ENCODE measurements around the gene KLHL35. TPM values are rescaled to one million over a fixed set of nuclear protein-coding genes. Genes with fewer than 3 reads are reported as not detected.

KLHL35 gene
- total RNA-seq, 4 donors from 2014 or later = 0.17 to 0.42 (median 0.29) TPM; not detected in 1

- H3K4me1 ChIP-seq = peaks cover 7 to 10% (median 8%) of the 10 kb centered on the region in 4 donors
- H3K27ac ChIP-seq (replicated peaks in 1 of 4) = no peak overlapping the region
- intact Hi-C loops (cut with DNase I) = loop anchor here (5.0 kb wide), 2 partner anchors 52 to 142 kb away; no protein-coding TSS in a partner anchor
- H3K36me3 ChIP-seq = no peaks in the 10 kb centered on the region
- no peaks in the 10 kb centered on the region for H3K27me3 ChIP-seq
- H3K9me3 ChIP-seq = no peaks in the 10 kb centered on the region
- no peak for TF ChIP-seq POLR2A (IDR thresholded peaks at IDR 0.05; ENCODE audit: low read depth)
- TF ChIP-seq EP300 (IDR thresholded peaks at IDR 0.05) = no peak
- no peak for TF ChIP-seq POLR2AphosphoS5 (IDR thresholded peaks at IDR 0.05)
- TF ChIP-seq CTCF (IDR thresholded peaks at IDR 0.05) = no peak
- no peak overlapping the region for H3K4me3 ChIP-seq
- no peak for DNase-seq (ENCODE audit: extremely low spot score)
- whole genome bisulfite sequencing = 95% methylated on average over 7 of the region's 7 CpGs
Measured at GRCh38 chr11:75389925-75390324, 43.1 kb downstream of the KLHL35 start.

DNA sequence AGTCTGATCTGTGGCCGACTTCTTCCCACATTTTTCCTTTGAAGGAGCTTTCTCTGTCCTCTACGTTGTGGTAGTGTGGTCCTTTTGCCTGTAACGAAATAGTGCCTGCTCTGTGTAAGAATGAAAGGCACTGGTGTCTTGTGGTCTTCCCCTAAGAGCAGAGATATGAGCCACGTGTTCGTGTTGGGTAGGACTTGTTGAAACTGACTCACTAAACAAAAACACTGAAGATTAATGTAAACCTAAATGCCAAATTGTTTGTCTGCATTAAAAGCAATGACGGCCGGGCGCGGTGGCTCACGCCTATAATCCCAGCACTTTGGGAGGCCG lies 43.8 kb downstream of the KLHL35 start:
- H3K27ac ChIP-seq (replicated peaks in 1 of 4) = no peak overlapping the region
- no peaks in the 10 kb centered on the region for H3K9me3 ChIP-seq
- H3K4me3 ChIP-seq = no peak overlapping the region
- 73% methylated on average over 11 of the region's 11 CpGs for WGBS
- H3K27me3 ChIP-seq = no peaks in the 10 kb centered on the region
- intact Hi-C loops (cut with DNase I) = loop anchor here (5.0 kb wide), 1 partner anchor 143 kb away; no protein-coding TSS in a partner anchor
- H3K4me1 ChIP-seq = peaks cover 10 to 15% (median 14%) of the 10 kb centered on the region in 4 donors
- H3K36me3 ChIP-seq = no peaks in the 10 kb centered on the region
- no peak for DNase-seq (ENCODE audit: extremely low spot score)
- TF ChIP-seq EP300 (IDR thresholded peaks at IDR 0.05) = no peak
- TF ChIP-seq CTCF (IDR thresholded peaks at IDR 0.05) = no peak
- no peak for TF ChIP-seq POLR2A (IDR thresholded peaks at IDR 0.05; ENCODE audit: low read depth)
- TF ChIP-seq POLR2AphosphoS5 (IDR thresholded peaks at IDR 0.05) = no peak

DNA sequence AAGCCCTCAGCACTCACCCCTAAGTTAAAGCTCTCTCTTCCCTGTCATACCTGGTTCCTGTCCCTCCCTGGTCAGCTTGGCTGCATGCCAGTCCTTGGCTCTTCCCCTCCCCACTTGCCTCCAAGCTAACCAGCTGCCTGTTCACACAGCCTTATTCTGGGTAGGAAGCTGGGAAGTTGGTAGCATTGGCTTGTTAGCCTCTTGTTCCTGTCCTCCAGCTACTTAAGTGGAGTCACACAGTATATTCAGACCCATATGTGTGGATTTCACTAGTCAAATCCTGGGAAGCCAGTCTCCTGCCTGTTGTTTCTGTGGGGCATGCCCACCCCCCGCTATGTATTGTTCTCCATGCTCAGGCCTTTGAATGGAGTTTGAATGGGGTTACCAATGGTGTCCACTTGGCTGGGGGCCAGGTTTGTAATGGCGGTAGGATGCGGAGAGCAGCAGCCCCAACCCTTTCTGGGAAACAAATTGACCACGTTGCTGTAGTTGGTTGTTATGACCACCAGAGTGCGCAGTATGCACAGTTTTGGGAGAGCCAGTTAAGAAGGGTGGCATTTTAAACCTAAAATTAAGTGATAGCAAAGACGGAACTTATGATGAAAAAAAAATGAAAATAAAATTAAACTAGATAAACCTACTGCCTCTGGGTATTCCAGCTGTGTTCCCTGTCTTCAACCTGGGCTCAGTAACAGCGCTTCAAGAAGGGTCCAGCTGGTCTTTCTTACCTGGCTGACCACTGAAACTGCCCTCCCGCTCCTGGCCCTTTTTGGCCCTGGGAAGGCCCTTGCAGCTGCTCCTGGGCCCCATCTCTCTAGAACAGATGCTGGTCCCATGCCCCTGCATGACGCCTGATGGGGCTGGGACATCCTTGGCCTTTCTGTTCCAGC lies 44.4 kb downstream of the KLHL35 start:
- Histone ChIP-seq H3K4me1 (peaks cover 12 to 20% (median 17%) of the 10 kb centered on the region in 4 donors), H3K4me3 (no peak overlapping the region), H3K27ac (replicated peaks in 1 of 4) (no peak overlapping the region), H3K36me3 (no peaks in the 10 kb centered on the region), H3K27me3 (no peaks in the 10 kb centered on the region), H3K9me3 (no peaks in the 10 kb centered on the region)
- TF ChIP-seq POLR2AphosphoS5 (IDR thresholded peaks at IDR 0.05) (no peak), POLR2A (IDR thresholded peaks at IDR 0.05; ENCODE audit: low read depth) (no peak), CTCF (IDR thresholded peaks at IDR 0.05) (peak; percentile 75 to 86 (median 84)), EP300 (IDR thresholded peaks at IDR 0.05) (no peak)
- no peak for DNase-seq (ENCODE audit: extremely low spot score)
- 29% methylated on average over 9 of the region's 9 CpGs for WGBS
- intact Hi-C loops (cut with DNase I) = loop anchor here (5.0 kb wide), 1 partner anchor 144 kb away; no protein-coding TSS in a partner anchor

- DNase-seq (ENCODE audit: extremely low spot score) = no peak
- no peak overlapping the region for H3K27ac ChIP-seq (replicated peaks in 1 of 4)
Measured at GRCh38 chr11:75387736-75388294, 45.2 kb downstream of the KLHL35 start.

More at GRCh38 chr11:75387736-75388294, 45.2 kb downstream of the KLHL35 start:
- H3K4me3 ChIP-seq = no peak overlapping the region
- peaks cover 12 to 20% (median 17%) of the 10 kb centered on the region in 4 donors for H3K4me1 ChIP-seq
- no peaks in the 10 kb centered on the region for H3K27me3 ChIP-seq
- no peaks in the 10 kb centered on the region for H3K9me3 ChIP-seq
- TF ChIP-seq CTCF (IDR thresholded peaks at IDR 0.05) = no peak
- no peak for TF ChIP-seq POLR2AphosphoS5 (IDR thresholded peaks at IDR 0.05)
- no peak for TF ChIP-seq POLR2A (IDR thresholded peaks at IDR 0.05; ENCODE audit: low read depth)
- TF ChIP-seq EP300 (IDR thresholded peaks at IDR 0.05) = no peak
- WGBS = 66% methylated on average over 3 of the region's 3 CpGs
- intact Hi-C loops (cut with DNase I) = loop anchor here (5.0 kb wide), 1 partner anchor 144 kb away; no protein-coding TSS in a partner anchor
- H3K36me3 ChIP-seq = no peaks in the 10 kb centered on the region
